ENCODE results near the gene SLA2.

Gene SLA2

DNA sequence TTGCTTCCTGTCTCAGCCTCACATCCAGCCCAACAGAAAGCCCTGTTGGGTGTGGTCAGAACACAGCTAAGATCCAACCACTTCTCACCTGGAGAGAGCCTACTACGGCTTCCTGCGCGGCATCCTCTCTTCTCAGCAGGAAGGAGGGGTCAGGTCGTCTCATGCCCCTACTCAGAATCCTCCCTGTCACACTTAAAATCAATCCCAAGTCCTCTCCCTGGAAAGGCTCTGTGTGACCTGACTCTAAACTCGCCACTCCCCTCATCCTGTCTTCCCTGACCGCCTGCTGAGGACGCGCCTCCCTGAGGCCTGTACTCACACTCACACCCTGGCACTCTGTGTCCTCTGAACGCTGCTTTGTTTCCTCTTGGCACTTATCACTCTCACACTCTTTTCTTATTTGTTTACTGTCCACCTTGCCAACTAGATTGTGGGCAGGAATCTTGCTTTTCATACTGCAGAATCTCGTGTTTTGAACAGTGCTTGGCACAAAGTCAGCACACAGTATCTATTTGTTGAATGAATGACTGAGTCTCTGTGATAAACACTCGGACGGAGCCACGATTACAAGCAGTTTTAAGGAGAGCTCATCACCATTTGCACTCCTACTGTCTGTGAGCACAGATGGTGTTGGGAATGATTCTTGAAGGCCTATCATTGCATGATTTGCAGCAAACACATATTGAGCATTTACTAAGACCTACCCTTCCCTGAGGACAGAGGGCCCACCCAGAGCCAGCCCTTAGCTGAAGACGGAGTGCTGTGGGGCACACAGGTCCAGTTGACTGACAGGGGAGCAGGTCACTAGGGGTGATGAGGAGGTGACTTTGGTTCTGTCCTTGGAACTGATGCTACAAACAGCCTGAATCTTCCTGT is 21.7 kb downstream of the SLA2 start:
- Histone ChIP-seq H3K9me3 (ENCODE audit: insufficient read depth, low read length) (no peaks in the 10 kb centered on the region), H3K27ac (ENCODE audit: low read depth, low read length) (no peak overlapping the region), H2AFZ (ENCODE audit: low read depth, low read length, severe bottlenecking) (no peak overlapping the region), H3K9ac (ENCODE audit: low read length) (no peak overlapping the region), H3K4me2 (ENCODE audit: low read depth, low read length, poor library complexity, severe bottlenecking) (no peak overlapping the region), H3F3A (ENCODE audit: insufficient read depth) (no peaks in the 10 kb centered on the region), H3K27me3 (ENCODE audit: low read length) (no peaks in the 10 kb centered on the region), H3K4me3 (ENCODE audit: insufficient read depth, low read length, poor library complexity, severe bottlenecking) (no peak overlapping the region), H4K20me1 (ENCODE audit: low read depth, low read length) (no peaks in the 10 kb centered on the region), H3K9me2 (replicated peaks; ENCODE audit: insufficient read depth, low read length) (no peaks in the 10 kb centered on the region), H3K36me3 (ENCODE audit: low read length) (no peaks in the 10 kb centered on the region), H3K79me2 (ENCODE audit: insufficient read depth, low read length) (no peaks in the 10 kb centered on the region)
- TF ChIP-seq, protein P1, sequence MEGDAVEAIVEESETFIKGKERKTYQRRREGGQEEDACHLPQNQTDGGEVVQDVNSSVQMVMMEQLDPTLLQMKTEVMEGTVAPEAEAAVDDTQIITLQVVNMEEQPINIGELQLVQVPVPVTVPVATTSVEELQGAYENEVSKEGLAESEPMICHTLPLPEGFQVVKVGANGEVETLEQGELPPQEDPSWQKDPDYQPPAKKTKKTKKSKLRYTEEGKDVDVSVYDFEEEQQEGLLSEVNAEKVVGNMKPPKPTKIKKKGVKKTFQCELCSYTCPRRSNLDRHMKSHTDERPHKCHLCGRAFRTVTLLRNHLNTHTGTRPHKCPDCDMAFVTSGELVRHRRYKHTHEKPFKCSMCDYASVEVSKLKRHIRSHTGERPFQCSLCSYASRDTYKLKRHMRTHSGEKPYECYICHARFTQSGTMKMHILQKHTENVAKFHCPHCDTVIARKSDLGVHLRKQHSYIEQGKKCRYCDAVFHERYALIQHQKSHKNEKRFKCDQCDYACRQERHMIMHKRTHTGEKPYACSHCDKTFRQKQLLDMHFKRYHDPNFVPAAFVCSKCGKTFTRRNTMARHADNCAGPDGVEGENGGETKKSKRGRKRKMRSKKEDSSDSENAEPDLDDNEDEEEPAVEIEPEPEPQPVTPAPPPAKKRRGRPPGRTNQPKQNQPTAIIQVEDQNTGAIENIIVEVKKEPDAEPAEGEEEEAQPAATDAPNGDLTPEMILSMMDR (IDR thresholded peaks at IDR 0.05; ENCODE audit: insufficient read depth, low read length, poor library complexity, severe bottlenecking), result no peak
- TF ChIP-seq EZH2phosphoT487 (conservative IDR thresholded peaks at IDR 0.05; ENCODE audit: low read length), result no peak

DNA sequence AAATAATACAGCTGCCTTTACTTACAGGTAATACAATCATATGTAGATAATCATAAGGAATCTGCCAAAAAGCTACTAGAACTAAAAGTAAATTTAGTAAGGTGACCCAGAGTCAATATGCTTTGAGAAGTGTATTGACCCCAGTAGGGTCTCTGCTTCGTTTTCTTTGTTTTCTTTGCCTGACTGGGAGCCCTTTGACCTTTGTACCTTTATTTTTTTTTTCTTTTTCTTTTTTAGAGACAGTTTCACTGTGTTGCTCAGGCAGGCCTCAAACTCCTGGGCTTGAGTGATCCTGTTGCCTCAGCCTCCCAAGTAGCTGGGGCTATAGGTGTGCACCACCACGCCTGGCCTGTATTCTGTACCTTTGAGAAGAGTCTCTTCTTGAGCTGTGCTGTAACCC is 22.6 kb downstream of the SLA2 start:
- H3F3A ChIP-seq (ENCODE audit: insufficient read depth), result no peaks in the 10 kb centered on the region
- H3K36me3 ChIP-seq (ENCODE audit: low read length), result no peaks in the 10 kb centered on the region
- H3K27ac ChIP-seq (ENCODE audit: low read depth, low read length), result no peak overlapping the region
- H3K27me3 ChIP-seq (ENCODE audit: low read length), result no peaks in the 10 kb centered on the region
- H3K9me3 ChIP-seq (ENCODE audit: insufficient read depth, low read length), result no peaks in the 10 kb centered on the region
- H3K9ac ChIP-seq (ENCODE audit: low read length), result no peak overlapping the region
- H4K20me1 ChIP-seq (ENCODE audit: low read depth, low read length), result no peaks in the 10 kb centered on the region
- H3K9me2 ChIP-seq (replicated peaks; ENCODE audit: insufficient read depth, low read length), result no peaks in the 10 kb centered on the region
- no peak overlapping the region for H3K4me3 ChIP-seq (ENCODE audit: insufficient read depth, low read length, poor library complexity, severe bottlenecking)
- no peak for TF ChIP-seq EZH2phosphoT487 (conservative IDR thresholded peaks at IDR 0.05; ENCODE audit: low read length)
- TF ChIP-seq, protein P1 (IDR thresholded peaks at IDR 0.05; ENCODE audit: insufficient read depth, low read length, poor library complexity, severe bottlenecking), result no peak
- H2AFZ ChIP-seq (ENCODE audit: low read depth, low read length, severe bottlenecking), result no peak overlapping the region
- H3K79me2 ChIP-seq (ENCODE audit: insufficient read depth, low read length), result no peaks in the 10 kb centered on the region
- no peak overlapping the region for H3K4me2 ChIP-seq (ENCODE audit: low read depth, low read length, poor library complexity, severe bottlenecking)

DNA sequence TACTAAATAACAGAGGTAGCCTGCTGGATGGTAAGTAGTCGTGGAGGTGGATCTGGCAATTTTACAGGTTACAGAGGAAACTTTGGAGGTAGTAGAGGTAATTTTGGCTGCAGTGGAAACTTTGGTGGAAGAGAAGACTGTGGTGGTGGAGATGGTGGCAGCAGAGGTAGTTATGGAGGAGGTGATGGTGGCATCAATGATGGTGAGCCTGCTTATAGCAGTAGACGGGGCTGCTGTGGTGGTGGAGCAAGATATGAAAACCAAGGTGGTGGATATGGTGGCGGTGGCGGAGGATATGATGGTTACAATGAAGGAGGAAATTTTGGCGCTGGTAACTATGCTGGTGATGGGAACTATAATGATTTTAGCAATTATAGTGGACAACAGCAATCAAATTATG is 25.1 kb downstream of the SLA2 start:
- no peaks in the 10 kb centered on the region for H3K79me2 ChIP-seq (ENCODE audit: insufficient read depth, low read length)
- H3K27ac ChIP-seq (ENCODE audit: low read depth, low read length), result no peak overlapping the region
- no peak overlapping the region for H3K9ac ChIP-seq (ENCODE audit: low read length)
- TF ChIP-seq EZH2phosphoT487 (conservative IDR thresholded peaks at IDR 0.05; ENCODE audit: low read length), result no peak
- TF ChIP-seq, protein P1 (IDR thresholded peaks at IDR 0.05; ENCODE audit: insufficient read depth, low read length, poor library complexity, severe bottlenecking), result no peak
- no peaks in the 10 kb centered on the region for H3K36me3 ChIP-seq (ENCODE audit: low read length)
- no peak overlapping the region for H2AFZ ChIP-seq (ENCODE audit: low read depth, low read length, severe bottlenecking)
- no peak overlapping the region for H3K4me2 ChIP-seq (ENCODE audit: low read depth, low read length, poor library complexity, severe bottlenecking)
- H3K27me3 ChIP-seq (ENCODE audit: low read length), result no peaks in the 10 kb centered on the region
- H4K20me1 ChIP-seq (ENCODE audit: low read depth, low read length), result no peaks in the 10 kb centered on the region
- H3K4me3 ChIP-seq (ENCODE audit: insufficient read depth, low read length, poor library complexity, severe bottlenecking), result no peak overlapping the region
- no peaks in the 10 kb centered on the region for H3F3A ChIP-seq (ENCODE audit: insufficient read depth)
- H3K9me3 ChIP-seq (ENCODE audit: insufficient read depth, low read length), result no peaks in the 10 kb centered on the region
- H3K9me2 ChIP-seq (replicated peaks; ENCODE audit: insufficient read depth, low read length), result no peaks in the 10 kb centered on the region

All from SU-DHL-6 (cell line).